ENCODE data around the gene NME2.

- TF ChIP-seq POLR2A (IDR thresholded peaks at IDR 0.05) (no peak), CTCF (IDR thresholded peaks at IDR 0.05) (no peak)
These were observed 37.6 kb downstream of the NME2 start for GRCh38 chr17:51203838-51204237.

Data from lower leg skin (tissue), 3 donors.